GM19328 (cell line): Measurements from ENCODE around the gene MAJIN.

Source experiments
- ATAC-seq: cut with Tn5 transposase; IDR thresholded peaks from one replicate; pipeline ENCODE4 v1.9.1; 2021; ENCODE audit warnings: mild to moderate bottlenecking, moderate library complexity; ENCODE audit not compliant: unreplicated experiment

MAJIN gene

DNA sequence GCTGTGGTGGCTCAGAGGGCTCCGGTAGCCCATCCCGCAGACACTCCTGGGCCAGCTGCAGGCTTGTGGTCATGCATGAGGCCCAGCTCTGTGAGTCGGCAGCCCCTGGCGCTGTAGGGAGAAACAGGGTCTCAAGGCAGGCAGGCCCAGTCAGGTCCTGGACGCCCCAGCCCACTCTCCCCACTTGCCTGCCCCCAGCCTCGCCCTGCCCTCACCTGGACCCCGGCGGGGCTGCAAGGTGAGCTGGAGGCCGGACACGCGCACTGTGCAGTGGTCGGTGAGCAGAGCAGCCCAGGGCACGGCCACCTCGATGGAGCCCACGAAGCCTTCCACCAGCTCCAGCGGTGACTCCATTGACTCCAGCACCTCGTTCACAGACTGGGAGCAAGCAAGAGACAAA, 57.8 kb downstream of the MAJIN start:
- no peak for ATAC-seq

GRCh38 chr11:64913171-64913727, 58.7 kb downstream of the MAJIN start:
- ATAC-seq, result no peak

GRCh38 chr11:64911689-64912088, 60.2 kb downstream of the MAJIN start:
- ATAC-seq, result no peak

DNA sequence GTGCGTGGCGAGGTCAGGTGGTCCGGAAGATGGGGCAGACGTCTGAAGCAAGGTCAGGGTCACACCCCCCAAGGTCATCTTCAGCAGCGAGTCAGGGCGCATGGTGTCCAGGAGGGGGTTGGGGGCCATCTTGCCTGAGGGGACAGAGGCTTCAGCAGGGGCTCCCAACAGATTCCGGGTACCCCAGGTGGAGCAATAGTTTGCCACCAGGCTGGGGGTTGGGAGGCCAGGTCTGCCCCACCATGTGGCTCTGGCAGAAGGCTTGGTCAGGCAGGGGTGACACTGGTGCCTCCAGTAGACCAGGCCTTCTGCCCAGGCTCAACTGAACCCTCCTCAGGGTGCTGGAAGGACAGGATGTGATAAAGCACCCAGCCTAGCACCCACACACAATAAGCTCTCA, 60.8 kb downstream of the MAJIN start:
- no peak for ATAC-seq

DNA sequence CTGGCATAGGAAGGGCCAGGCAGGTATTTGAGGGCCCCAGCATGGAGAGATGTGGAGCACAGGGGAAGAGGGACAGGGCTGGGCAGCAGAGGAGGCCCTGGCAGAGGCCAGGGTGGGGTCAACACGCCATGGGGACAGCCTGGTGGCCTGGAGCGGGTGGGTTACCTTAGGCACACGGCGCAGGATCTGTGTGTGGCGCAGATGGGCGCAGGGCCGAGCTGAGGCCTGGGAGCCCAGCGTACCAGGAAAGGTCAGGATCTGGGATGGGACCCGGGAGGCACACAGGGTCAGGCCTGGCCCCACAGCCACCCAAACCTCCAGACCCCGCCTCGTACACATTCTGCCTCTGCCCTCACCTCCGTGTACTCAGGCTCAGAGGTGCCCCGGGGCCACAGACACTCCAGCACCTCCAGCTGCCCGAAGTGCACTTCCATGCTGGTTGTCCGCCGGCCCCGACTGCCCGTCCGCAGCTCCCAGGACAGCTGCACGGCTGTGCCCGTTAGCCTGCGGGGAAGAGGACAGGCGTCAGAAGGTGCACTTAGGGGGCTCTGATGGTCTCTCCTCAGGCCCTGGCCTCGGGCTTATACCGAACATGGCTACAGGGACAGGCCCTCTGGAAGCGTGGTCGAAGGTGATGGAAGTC, 61.3 kb downstream of the MAJIN start:
- no peak for ATAC-seq

DNA sequence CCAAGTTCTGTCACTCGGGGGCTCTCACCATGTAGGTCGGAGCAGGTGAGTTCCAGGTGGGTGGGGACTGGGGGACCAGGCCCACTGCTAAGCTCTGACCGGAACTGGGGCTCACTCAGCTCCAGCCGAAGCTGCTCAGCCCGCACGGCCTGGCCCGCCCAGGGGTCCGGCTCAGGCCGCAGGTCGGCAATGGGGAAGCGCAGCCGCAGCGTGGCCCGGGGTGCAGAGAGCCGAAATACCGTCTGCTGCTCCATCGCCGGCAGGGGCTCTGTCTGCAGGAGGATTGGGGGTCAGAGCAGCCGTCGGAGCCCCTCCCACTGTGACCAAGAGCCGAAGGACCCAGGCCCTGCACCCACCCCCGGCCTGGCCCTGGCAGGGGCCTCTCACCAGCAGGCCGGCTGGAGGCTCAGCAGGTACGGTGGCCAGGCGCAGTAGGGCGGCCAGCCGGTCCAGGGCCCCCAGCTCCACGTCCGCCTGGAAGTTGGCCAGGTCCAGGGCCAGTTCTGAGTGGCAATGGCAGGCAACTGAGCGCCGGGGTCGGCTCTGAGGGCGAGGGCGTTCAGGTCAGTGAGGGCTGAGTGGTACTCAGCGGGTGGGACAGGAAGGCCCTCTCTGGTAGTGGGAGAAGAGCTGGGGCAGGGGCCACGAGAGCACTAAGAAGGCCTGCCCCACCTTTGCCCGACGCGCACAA, 62.1 kb downstream of the MAJIN start:
- no peak for ATAC-seq

- ATAC-seq, result no peak
Measured at GRCh38 chr11:64908766-64909165, 63.1 kb downstream of the MAJIN start.

- no peak for ATAC-seq
Measured at GRCh38 chr11:64906314-64906635, 65.6 kb downstream of the MAJIN start.

- ATAC-seq, result no peak
Measured at GRCh38 chr11:64905516-64906313, 66.2 kb downstream of the MAJIN start.

- ATAC-seq, result no peak
Measured at GRCh38 chr11:64903291-64903833, 68.5 kb downstream of the MAJIN start.

- no peak for ATAC-seq
Measured at GRCh38 chr11:64902102-64902900, 69.6 kb downstream of the MAJIN start.

DNA sequence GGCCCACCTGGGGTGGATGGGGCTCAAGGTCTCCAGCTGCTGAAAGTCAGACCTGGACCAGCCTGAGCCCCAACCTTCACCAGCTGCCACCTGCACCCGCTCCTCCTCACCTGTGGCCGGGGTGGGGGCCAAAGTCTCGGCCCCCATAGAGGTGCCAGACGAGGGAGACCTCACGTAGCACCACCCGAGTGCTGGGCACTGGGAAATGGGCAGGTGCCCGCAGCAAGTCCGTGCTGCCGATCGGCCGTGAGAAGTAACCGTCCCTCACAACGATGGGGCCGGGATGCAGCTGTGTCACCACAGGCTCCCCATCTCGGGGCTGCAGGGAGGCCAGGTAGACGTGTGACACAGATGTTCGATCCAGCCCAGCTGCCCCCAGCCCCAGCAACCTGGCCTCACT, 71.1 kb downstream of the MAJIN start:
- no peak for ATAC-seq

- no peak for ATAC-seq
Measured at GRCh38 chr11:64900263-64900678, 71.6 kb downstream of the MAJIN start.

DNA sequence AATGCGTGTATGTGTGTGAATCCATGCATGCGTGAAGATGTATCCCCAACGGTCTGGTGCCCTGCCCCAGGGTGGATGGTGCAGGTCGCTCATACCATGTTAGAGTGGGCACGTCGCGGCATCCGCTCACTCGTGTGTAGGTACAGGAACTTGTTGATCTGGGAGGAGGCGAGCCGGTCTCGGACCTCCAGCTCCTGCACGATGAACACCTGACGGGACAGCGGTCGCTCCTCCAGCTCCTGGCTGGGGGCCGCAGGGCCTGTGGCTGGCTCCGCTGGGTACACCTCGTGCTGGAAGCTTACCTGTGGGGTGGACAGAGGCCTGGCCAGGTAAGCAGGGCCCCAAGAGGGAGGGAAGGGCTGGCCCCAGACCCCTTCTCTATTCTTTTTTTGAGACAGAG, 73.4 kb downstream of the MAJIN start:
- no peak for ATAC-seq

DNA sequence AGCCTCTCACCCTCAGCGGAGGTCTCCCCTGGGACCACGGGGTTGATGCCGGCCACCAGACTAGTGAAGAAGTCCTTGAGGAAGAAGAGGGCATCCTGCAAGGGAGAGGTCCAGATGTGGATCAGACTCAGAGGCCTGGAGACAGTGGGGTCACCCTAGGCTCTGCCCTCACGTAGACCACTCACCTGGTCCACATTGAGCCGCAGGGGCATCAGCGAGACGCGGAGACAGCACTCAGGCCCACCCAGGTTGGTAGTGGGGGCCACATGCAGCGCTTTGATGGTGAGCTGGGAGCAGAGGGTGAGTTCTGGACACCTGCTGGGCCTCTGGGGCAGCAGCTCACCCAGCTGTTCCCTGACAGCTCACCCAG, 73.8 kb downstream of the MAJIN start:
- no peak for ATAC-seq

DNA sequence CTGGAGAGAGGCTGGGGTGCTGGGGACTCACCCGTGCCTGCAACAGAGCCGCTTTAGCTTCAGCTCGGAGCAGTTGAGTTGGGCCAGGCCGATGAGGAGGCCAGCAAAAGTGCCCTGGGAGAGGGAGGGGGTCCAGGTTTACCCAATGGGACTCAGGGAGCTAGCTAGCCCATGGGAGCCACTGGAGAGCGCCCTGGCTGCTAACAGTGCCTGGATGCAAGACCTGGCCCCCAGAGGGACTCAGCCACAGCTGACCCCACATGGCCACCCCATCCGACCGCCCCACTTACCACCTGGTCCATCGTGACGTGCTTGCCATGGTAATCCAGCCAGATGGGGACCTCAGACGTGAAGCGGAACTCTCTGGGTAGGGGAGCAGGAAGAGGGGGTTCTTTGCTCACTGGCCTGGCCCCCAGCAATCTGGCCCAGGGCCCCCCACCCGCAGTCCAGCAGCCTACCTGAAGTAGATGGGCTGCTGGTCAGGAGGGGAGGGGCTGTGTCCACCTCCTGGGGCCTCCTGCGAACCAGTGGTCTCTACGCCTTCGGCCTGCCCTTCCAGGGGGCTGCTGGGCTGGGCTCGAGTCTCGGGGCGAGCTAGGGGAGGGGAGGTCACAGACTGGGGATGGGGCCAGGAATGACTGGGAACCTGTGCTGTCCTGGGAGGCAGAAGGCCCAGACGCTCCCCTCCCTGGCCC, 74.4 kb downstream of the MAJIN start:
- ATAC-seq, result no peak

DNA sequence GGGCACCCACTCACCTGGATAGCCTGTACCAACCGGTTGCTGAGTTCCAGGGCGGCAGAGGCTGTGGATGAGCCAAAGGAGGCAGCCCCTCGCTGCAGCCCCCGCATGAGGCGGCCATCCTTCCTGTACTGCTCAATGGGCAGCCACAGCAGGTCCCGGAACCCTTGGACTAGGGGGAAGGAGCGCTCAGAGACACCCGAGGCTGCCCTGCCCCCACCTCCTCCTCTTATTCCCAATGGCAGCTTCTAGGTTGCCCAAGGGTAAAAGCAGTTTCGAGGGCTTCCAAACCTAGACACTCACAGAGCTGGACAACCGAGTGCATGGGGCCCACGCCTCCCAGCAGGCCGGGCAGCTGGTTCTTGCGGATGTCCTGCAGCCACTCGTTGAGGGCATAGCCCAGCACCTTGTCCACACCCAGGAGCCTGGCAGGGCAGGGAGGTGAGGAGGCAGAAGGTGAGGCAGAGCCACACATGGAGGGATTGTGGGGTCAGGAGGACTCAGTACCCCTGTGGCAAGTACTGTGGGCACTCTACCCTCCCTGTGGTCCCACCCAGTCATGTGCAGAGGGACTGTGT, 75.4 kb downstream of the MAJIN start:
- no peak for ATAC-seq

DNA sequence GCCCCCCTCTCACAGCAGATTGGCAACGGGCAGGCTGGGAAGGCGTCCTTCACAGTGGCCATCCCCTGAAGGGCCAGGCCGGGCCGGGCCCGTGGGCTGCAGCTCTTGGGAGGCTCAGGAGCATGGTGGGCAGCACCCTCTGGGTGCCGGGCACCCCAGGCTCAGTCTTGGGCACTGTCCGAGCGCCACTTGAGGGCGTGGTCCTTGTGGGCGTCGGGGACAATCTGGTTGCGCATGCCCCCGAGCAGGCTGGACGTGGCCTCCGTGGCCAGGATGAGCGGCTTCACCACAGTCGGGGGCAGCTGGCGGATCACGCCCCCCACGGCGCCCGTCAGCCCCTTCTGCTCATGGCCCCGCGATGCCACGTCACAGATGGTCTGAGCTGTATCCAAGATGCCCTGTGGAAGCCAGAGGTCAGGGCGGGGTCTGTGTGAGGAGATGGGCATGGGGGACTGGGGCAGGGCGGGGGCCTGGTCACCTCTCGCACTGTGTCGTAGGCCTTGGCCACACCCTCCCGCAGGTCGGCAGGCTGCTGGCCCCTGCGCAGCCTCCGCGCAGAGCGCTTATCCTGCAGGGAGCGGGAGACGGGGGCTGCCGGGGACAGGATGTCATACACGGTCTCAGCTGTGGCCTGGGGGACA, 77.0 kb downstream of the MAJIN start:
- ATAC-seq, result no peak

DNA sequence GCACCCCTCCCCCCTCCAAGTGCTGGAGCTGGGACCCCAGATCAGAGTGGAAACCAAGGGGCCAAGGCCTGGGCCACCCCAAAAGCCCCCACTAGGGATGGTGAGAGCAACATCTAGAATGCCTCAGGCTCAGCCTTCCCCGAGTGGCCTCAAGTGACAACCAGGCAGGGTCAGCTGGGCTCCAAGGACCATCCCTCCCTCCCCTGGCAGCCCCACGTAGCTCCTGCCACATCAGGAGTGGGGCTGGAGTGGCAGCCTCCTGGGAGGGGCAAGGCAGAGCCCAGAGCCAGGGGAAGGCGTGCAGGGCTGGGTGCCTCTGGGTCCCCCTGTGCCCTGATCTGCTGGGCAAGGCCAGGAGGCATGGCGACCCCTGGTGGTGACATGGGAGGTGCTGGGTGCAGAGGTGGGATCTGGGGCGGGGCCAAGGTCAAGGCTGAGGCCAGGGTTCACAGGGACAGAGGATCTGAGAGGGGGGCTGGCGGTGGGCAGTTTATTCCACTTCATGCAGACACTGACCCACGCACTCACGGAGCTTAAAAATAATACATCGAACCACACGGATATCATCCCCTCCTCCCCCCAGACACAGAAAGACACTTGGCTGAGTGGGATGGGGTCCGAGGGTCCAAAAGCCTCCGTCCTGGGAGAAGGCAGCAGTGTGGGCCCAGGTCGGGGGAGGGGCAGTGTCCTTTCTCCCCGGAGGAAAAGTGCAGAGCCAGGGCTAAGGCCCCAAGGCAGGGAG, 77.7 kb downstream of the MAJIN start:
- no peak for ATAC-seq
